Measurements from ENCODE around the gene MYO5A. TPM values are rescaled to one million over a fixed set of nuclear protein-coding genes. Genes with fewer than 3 reads are reported as not detected.

The MYO5A gene
- total and polyA plus RNA-seq, 10 of the 15 experiments (the other 5 are each of a cell fraction or from before 2014, with no cell fraction given) = 4.2 to 42.9 (median 31.1) TPM

DNA sequence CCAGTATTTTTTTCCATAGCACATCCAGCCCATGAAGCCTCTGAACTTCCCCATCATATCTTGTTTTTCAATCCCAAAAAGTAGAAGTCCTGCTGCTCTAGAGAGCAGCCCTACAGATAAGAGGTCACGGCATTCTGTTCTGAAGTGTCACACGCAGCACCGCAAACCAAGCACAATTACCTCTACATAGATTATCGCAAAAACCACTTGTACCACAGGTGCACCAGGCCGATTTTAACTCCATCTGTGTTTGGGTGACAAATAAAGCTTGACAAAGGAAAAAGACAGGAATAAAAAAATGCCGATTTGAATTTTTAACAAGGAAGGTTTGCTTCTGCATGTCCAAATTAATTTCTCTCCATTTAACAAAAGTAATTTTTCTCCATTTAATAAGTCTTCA lies 113.7 kb downstream of the MYO5A start:
- CTCF ChIA-PET = interaction anchor here (1.0 to 1.6 kb wide), 3 partner anchors 12 to 28 kb away, joined by 3 to 7 read pairs (median 3); no protein-coding TSS in a partner anchor
- TF ChIP-seq SMAD1 (IDR thresholded peaks at IDR 0.05; ENCODE audit: low read depth, partially characterized antibody) (no peak), CEBPB (IDR thresholded peaks at IDR 0.05; ENCODE audit: borderline replicate concordance in 1 of 2, low read depth in 2 of 2, low read length in 2 of 2) (no peak), RB1 (IDR thresholded peaks at IDR 0.05; ENCODE audit: borderline replicate concordance) (no peak), KLF5 (IDR thresholded peaks at IDR 0.05; ENCODE audit: partially characterized antibody) (no peak), DPF2 (IDR thresholded peaks at IDR 0.05) (no peak), IRF4 (IDR thresholded peaks at IDR 0.05; ENCODE audit: low read depth, low read length) (no peak)
- TF ChIP-seq, protein P1, sequence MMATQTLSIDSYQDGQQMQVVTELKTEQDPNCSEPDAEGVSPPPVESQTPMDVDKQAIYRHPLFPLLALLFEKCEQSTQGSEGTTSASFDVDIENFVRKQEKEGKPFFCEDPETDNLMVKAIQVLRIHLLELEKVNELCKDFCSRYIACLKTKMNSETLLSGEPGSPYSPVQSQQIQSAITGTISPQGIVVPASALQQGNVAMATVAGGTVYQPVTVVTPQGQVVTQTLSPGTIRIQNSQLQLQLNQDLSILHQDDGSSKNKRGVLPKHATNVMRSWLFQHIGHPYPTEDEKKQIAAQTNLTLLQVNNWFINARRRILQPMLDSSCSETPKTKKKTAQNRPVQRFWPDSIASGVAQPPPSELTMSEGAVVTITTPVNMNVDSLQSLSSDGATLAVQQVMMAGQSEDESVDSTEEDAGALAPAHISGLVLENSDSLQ (IDR thresholded peaks at IDR 0.05) = no peak
- TF ChIP-seq, protein P2, sequence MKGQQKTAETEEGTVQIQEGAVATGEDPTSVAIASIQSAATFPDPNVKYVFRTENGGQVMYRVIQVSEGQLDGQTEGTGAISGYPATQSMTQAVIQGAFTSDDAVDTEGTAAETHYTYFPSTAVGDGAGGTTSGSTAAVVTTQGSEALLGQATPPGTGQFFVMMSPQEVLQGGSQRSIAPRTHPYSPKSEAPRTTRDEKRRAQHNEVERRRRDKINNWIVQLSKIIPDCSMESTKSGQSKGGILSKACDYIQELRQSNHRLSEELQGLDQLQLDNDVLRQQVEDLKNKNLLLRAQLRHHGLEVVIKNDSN (IDR thresholded peaks at IDR 0.05; ENCODE audit: borderline replicate concordance, extremely low read length, insufficient read depth, low read depth, low read length) = no peak
- TF ChIP-seq, protein P3, sequence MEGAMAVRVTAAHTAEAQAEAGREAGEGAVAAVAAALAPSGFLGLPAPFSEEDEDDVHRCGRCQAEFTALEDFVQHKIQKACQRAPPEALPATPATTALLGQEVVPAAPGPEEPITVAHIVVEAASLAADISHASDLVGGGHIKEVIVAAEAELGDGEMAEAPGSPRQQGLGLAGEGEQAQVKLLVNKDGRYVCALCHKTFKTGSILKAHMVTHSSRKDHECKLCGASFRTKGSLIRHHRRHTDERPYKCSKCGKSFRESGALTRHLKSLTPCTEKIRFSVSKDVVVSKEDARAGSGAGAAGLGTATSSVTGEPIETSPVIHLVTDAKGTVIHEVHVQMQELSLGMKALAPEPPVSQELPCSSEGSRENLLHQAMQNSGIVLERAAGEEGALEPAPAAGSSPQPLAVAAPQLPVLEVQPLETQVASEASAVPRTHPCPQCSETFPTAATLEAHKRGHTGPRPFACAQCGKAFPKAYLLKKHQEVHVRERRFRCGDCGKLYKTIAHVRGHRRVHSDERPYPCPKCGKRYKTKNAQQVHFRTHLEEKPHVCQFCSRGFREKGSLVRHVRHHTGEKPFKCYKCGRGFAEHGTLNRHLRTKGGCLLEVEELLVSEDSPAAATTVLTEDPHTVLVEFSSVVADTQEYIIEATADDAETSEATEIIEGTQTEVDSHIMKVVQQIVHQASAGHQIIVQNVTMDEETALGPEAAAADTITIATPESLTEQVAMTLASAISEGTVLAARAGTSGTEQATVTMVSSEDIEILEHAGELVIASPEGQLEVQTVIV (IDR thresholded peaks at IDR 0.05; ENCODE audit: borderline replicate concordance, partially characterized antibody) = no peak
- TF ChIP-seq, protein P4, sequence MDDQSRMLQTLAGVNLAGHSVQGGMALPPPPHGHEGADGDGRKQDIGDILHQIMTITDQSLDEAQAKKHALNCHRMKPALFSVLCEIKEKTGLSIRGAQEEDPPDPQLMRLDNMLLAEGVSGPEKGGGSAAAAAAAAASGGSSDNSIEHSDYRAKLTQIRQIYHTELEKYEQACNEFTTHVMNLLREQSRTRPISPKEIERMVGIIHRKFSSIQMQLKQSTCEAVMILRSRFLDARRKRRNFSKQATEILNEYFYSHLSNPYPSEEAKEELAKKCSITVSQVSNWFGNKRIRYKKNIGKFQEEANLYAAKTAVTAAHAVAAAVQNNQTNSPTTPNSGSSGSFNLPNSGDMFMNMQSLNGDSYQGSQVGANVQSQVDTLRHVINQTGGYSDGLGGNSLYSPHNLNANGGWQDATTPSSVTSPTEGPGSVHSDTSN (IDR thresholded peaks at IDR 0.05; ENCODE audit: insufficient replicate concordance, low read depth, low read length) = no peak
- TF ChIP-seq, protein P5, sequence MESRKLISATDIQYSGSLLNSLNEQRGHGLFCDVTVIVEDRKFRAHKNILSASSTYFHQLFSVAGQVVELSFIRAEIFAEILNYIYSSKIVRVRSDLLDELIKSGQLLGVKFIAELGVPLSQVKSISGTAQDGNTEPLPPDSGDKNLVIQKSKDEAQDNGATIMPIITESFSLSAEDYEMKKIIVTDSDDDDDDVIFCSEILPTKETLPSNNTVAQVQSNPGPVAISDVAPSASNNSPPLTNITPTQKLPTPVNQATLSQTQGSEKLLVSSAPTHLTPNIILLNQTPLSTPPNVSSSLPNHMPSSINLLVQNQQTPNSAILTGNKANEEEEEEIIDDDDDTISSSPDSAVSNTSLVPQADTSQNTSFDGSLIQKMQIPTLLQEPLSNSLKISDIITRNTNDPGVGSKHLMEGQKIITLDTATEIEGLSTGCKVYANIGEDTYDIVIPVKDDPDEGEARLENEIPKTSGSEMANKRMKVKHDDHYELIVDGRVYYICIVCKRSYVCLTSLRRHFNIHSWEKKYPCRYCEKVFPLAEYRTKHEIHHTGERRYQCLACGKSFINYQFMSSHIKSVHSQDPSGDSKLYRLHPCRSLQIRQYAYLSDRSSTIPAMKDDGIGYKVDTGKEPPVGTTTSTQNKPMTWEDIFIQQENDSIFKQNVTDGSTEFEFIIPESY (IDR thresholded peaks at IDR 0.05) = no peak
- TF ChIP-seq, protein P6, sequence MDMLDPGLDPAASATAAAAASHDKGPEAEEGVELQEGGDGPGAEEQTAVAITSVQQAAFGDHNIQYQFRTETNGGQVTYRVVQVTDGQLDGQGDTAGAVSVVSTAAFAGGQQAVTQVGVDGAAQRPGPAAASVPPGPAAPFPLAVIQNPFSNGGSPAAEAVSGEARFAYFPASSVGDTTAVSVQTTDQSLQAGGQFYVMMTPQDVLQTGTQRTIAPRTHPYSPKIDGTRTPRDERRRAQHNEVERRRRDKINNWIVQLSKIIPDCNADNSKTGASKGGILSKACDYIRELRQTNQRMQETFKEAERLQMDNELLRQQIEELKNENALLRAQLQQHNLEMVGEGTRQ (IDR thresholded peaks at IDR 0.05; ENCODE audit: borderline replicate concordance, low read depth, low read length) = no peak
- TF ChIP-seq, protein P7, sequence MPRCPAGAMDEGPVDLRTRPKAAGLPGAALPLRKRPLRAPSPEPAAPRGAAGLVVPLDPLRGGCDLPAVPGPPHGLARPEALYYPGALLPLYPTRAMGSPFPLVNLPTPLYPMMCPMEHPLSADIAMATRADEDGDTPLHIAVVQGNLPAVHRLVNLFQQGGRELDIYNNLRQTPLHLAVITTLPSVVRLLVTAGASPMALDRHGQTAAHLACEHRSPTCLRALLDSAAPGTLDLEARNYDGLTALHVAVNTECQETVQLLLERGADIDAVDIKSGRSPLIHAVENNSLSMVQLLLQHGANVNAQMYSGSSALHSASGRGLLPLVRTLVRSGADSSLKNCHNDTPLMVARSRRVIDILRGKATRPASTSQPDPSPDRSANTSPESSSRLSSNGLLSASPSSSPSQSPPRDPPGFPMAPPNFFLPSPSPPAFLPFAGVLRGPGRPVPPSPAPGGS (IDR thresholded peaks at IDR 0.05; ENCODE audit: borderline replicate concordance, insufficient read depth, low read depth, low read length, poor library complexity, severe bottlenecking) = no peak

More for the DNA sequence above, 113.7 kb downstream of the MYO5A start:
- Histone ChIP-seq H3K4me3 (no peak overlapping the region), H3K36me3 (ENCODE audit: control insufficient read depth in 2 of 2, insufficient read depth in 2 of 2, low read length in 1 of 2) (no peaks in the 10 kb centered on the region; a peak in 1 of 4 replicates), H2AFZ (ENCODE audit: control insufficient read depth, low read depth, low read length) (no peak overlapping the region), H3K4me2 (ENCODE audit: control insufficient read depth, insufficient read depth) (no peak overlapping the region), H3K9me3 (replicated peaks; ENCODE audit: control insufficient read depth, insufficient read depth, low read length) (no peaks in the 10 kb centered on the region), H3K4me1 (ENCODE audit: control insufficient read depth, insufficient read depth, low read length) (no peaks in the 10 kb centered on the region), H3K27ac (ENCODE audit: control insufficient read depth, insufficient read depth) (no peak overlapping the region), H3K79me2 (ENCODE audit: control insufficient read depth, insufficient read depth, low read length) (no peaks in the 10 kb centered on the region), H3K9ac (ENCODE audit: control insufficient read depth, insufficient read depth, low read length) (no peak overlapping the region), H4K20me1 (ENCODE audit: control insufficient read depth, insufficient read depth) (no peaks in the 10 kb centered on the region), H3K27me3 (replicated peaks in 1 of 2; ENCODE audit: control insufficient read depth in 2 of 2, insufficient read depth in 2 of 2, low read length in 1 of 2) (no peaks in the 10 kb centered on the region)
- no TSS peak for BruUV-seq (replicated peaks)
- FAIRE-seq (no peak), DNase-seq (ENCODE audit: low read depth, low spot score) (no peak), ATAC-seq (no peak)
- intact Hi-C loops (cut with micrococcal nuclease; ENCODE audit: unreplicated experiment) (no loop called here), in situ Hi-C loops (cut with MboI) (no loop called here)
- WGBS (ENCODE audit: insufficient coverage, insufficient replicate concordance, low lambda C conversion rate, missing lambda C conversion rate) = 98% methylated on average over 6 of the region's 6 CpGs
- RAD21 ChIA-PET (ENCODE audit: unreplicated experiment) = no interaction called here
- POLR2A ChIA-PET = no interaction called here
- SMC1A ChIA-PET (ENCODE audit: uncharacterized antibody, unreplicated experiment) = interaction anchor here (0.7 to 2.1 kb wide), 4 partner anchors 9 to 138 kb away, joined by 3 to 5 read pairs (median 3); no protein-coding TSS in a partner anchor
